ENCODE results near the gene GLI3.

The GLI3 gene

GRCh38 chr7:41915871-41916270 is 321.1 kb downstream of the GLI3 start:
- 90 to 100% methylated on average over 1 of the region's 1 CpG for WGBS, 2 experiments
- Histone ChIP-seq H3K36me3 (ENCODE audit: control insufficient read depth, insufficient read depth, low read length) (no peaks in the 10 kb centered on the region), H3K27ac (ENCODE audit: insufficient read depth, low read depth, low read length, poor library complexity, severe bottlenecking) (no peak overlapping the region), H3K4me1 (ENCODE audit: control insufficient read depth, insufficient read depth, low read length) (no peaks in the 10 kb centered on the region), H3K27me3 (ENCODE audit: control insufficient read depth, insufficient read depth, low read length, poor library complexity, severe bottlenecking) (no peaks in the 10 kb centered on the region), H3K9me3 (ENCODE audit: control insufficient read depth, low read length) (no peaks in the 10 kb centered on the region), H3K4me3 (ENCODE audit: insufficient read depth, low read depth, low read length) (no peak overlapping the region)

GRCh38 chr7:41912851-41913567 is 324.0 kb downstream of the GLI3 start:
- Histone ChIP-seq H3K27me3 (ENCODE audit: control insufficient read depth, insufficient read depth, low read length, poor library complexity, severe bottlenecking) (no peaks in the 10 kb centered on the region), H3K4me3 (ENCODE audit: insufficient read depth, low read depth, low read length) (no peak overlapping the region), H3K36me3 (ENCODE audit: control insufficient read depth, insufficient read depth, low read length) (no peaks in the 10 kb centered on the region), H3K9me3 (ENCODE audit: control insufficient read depth, low read length) (no peaks in the 10 kb centered on the region), H3K4me1 (ENCODE audit: control insufficient read depth, insufficient read depth, low read length) (no peaks in the 10 kb centered on the region), H3K27ac (ENCODE audit: insufficient read depth, low read depth, low read length, poor library complexity, severe bottlenecking) (no peak overlapping the region)
- WGBS, 2 experiments, result 90 to 93% methylated on average over 3 to 5 of the region's 6 CpGs

- Histone ChIP-seq H3K27me3 (ENCODE audit: control insufficient read depth, insufficient read depth, low read length, poor library complexity, severe bottlenecking) (no peaks in the 10 kb centered on the region), H3K36me3 (ENCODE audit: control insufficient read depth, insufficient read depth, low read length) (no peaks in the 10 kb centered on the region), H3K4me1 (ENCODE audit: control insufficient read depth, insufficient read depth, low read length) (no peaks in the 10 kb centered on the region), H3K4me3 (ENCODE audit: insufficient read depth, low read depth, low read length) (no peak overlapping the region), H3K27ac (ENCODE audit: insufficient read depth, low read depth, low read length, poor library complexity, severe bottlenecking) (no peak overlapping the region), H3K9me3 (ENCODE audit: control insufficient read depth, low read length) (no peaks in the 10 kb centered on the region)
- WGBS, 2 experiments, result 96 to 98% methylated on average over 2 of the region's 2 CpGs
Measured at GRCh38 chr7:41912426-41912825, 324.6 kb downstream of the GLI3 start.

- WGBS, 2 experiments, result 94 to 96% methylated on average over 2 of the region's 2 CpGs
- no peaks in the 10 kb centered on the region for H3K9me3 ChIP-seq (ENCODE audit: control insufficient read depth, low read length)
- no peak overlapping the region for H3K4me3 ChIP-seq (ENCODE audit: insufficient read depth, low read depth, low read length)
- no peaks in the 10 kb centered on the region for H3K36me3 ChIP-seq (ENCODE audit: control insufficient read depth, insufficient read depth, low read length)
- no peaks in the 10 kb centered on the region for H3K4me1 ChIP-seq (ENCODE audit: control insufficient read depth, insufficient read depth, low read length)
- no peaks in the 10 kb centered on the region for H3K27me3 ChIP-seq (ENCODE audit: control insufficient read depth, insufficient read depth, low read length, poor library complexity, severe bottlenecking)
- no peak overlapping the region for H3K27ac ChIP-seq (ENCODE audit: insufficient read depth, low read depth, low read length, poor library complexity, severe bottlenecking)
Measured at GRCh38 chr7:41911792-41912191, 325.2 kb downstream of the GLI3 start.

Data from ectodermal cell (in vitro differentiated cells).